ENCODE data around the gene PDZD2.

PDZD2 gene

DNA sequence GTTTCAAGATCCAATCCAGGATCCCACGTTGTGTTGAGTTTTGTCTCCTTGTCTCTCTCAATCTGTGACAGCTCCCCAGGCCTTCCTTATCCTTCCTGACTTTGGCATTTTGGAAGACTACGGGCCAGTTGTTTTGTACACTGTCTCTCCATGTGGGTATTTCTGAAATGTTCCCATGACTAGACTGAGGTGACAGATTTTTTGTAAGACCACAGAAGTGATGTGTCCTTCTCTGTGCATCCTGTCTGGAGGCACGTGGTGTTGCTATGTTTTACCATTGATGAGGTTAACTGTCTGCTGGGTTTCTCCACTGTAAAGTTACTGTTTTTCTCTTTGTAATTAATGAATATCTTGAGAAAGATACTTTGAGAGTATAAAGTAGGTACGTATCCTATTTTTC, 15.7 kb upstream of the PDZD2 start:
- no peaks in the 10 kb centered on the region for H3K36me3 ChIP-seq (ENCODE audit: insufficient read depth, insufficient read length, low read length)
- no peak overlapping the region for H3K4me3 ChIP-seq (ENCODE audit: insufficient read length, low read depth)
- no peak for DNase-seq (ENCODE audit: low read depth, low spot score)
- H3K9me3 ChIP-seq (ENCODE audit: insufficient read depth, low read length) = no peaks in the 10 kb centered on the region
- no peak overlapping the region for H3K9ac ChIP-seq (ENCODE audit: insufficient read length, low read depth)
- TF ChIP-seq ZNF274 (IDR thresholded peaks at IDR 0.05; ENCODE audit: low read depth, low read length) (no peak), YY1 (IDR thresholded peaks at IDR 0.05; ENCODE audit: insufficient read depth, insufficient read length) (no peak), SUZ12 (IDR thresholded peaks at IDR 0.05; ENCODE audit: extremely low read depth, insufficient read depth, insufficient read length) (no peak)
- no peaks in the 10 kb centered on the region for H3K27me3 ChIP-seq (ENCODE audit: insufficient read depth, insufficient read length)
- peaks cover 2% of the 10 kb centered on the region for H3K4me1 ChIP-seq (ENCODE audit: insufficient read depth, insufficient read length)

DNA sequence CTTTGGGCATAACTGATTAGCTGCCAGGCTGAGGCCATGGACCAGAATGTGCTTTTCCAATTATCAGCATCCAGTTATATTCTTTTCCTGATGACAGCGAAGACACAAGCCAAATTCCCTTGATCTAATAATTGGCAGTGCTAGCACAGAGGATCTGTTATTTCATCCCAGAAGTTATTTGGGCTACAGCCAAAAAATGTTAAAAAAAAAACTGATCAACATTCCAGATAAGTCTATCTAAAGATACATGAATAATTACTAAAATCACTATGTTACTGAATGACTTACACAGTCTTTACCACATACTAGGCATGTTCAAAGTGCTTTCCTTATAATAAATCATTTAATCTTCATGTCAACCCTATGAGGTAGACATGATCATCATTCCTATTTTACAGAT, 13.5 kb upstream of the PDZD2 start:
- Histone ChIP-seq H3K9me3 (ENCODE audit: insufficient read depth, low read length) (no peaks in the 10 kb centered on the region), H3K27me3 (ENCODE audit: insufficient read depth, insufficient read length) (no peaks in the 10 kb centered on the region)
- TF ChIP-seq YY1 (IDR thresholded peaks at IDR 0.05; ENCODE audit: insufficient read depth, insufficient read length) = no peak
- TF ChIP-seq ZNF274 (IDR thresholded peaks at IDR 0.05; ENCODE audit: low read depth, low read length) = no peak
- TF ChIP-seq SUZ12 (IDR thresholded peaks at IDR 0.05; ENCODE audit: extremely low read depth, insufficient read depth, insufficient read length) = no peak

DNA sequence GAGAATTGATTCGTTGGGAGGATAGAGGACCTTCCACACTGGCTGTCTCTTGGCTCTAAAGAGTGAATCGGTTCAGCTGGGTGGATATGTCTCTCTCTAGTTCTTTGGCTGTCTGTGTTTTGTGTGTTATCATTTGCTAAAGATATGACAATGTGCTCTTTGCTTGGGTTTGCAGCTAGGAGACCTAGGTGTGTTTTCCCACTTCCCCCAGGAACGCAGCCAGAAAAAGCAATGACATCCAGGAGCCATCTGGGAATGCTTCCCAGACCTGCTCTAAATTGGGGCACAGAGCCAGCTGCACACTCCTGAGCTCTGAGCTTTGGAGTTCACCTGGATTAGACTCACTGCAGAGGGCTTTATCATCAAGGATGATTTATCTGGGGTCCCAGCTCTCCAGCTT, 12.8 kb upstream of the PDZD2 start:
- Histone ChIP-seq H3K27me3 (ENCODE audit: insufficient read depth, insufficient read length) (no peaks in the 10 kb centered on the region), H3K9me3 (ENCODE audit: insufficient read depth, low read length) (no peaks in the 10 kb centered on the region), H3K9ac (ENCODE audit: insufficient read length, low read depth) (no peak overlapping the region), H3K4me1 (ENCODE audit: insufficient read depth, insufficient read length) (no peaks in the 10 kb centered on the region), H3K4me3 (ENCODE audit: insufficient read length, low read depth) (no peak overlapping the region), H3K36me3 (ENCODE audit: insufficient read depth, insufficient read length, low read length) (no peaks in the 10 kb centered on the region)
- DNase-seq (ENCODE audit: low read depth, low spot score) = no peak
- TF ChIP-seq SUZ12 (IDR thresholded peaks at IDR 0.05; ENCODE audit: extremely low read depth, insufficient read depth, insufficient read length) (no peak), ZNF274 (IDR thresholded peaks at IDR 0.05; ENCODE audit: low read depth, low read length) (no peak), YY1 (IDR thresholded peaks at IDR 0.05; ENCODE audit: insufficient read depth, insufficient read length) (no peak)

More for the DNA sequence above, 13.5 kb upstream of the PDZD2 start:
- Histone ChIP-seq H3K4me1 (ENCODE audit: insufficient read depth, insufficient read length) (no peaks in the 10 kb centered on the region), H3K4me3 (ENCODE audit: insufficient read length, low read depth) (no peak overlapping the region), H3K9ac (ENCODE audit: insufficient read length, low read depth) (no peak overlapping the region), H3K36me3 (ENCODE audit: insufficient read depth, insufficient read length, low read length) (no peaks in the 10 kb centered on the region)
- no peak for DNase-seq (ENCODE audit: low read depth, low spot score)

DNA sequence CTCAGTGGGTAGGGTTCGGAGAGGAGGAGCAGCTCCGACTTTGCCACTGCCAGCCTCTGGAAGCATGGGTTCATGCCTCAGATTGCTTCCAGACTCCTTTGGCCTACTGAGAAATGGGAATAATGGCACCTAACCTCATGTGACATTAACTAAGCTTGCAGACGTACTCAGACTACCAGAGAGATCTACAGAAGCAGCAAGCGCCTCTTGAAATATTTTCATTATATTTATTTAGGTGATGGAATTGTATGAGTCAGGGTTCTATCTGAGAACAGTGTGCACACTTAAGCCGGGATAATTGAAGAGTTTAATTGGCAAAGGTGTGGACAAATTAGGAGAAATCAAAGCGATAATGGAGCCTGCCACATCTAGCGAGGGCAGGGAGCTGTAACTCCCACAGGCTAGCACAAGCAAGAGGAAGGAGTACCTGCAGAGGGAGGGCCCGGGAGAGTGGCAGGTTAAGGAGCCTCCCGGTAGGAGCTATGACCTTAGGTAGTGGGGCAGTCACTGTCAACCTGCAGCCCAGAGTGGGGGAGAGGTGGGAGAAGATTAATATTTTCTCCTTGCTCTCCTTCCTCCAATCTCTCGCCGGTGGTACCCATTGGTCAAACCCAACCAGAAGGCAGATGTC, 12.2 kb upstream of the PDZD2 start:
- no peak for DNase-seq (ENCODE audit: low read depth, low spot score)
- Histone ChIP-seq H3K9ac (ENCODE audit: insufficient read length, low read depth) (no peak overlapping the region), H3K9me3 (ENCODE audit: insufficient read depth, low read length) (no peaks in the 10 kb centered on the region), H3K27me3 (ENCODE audit: insufficient read depth, insufficient read length) (no peaks in the 10 kb centered on the region), H3K36me3 (ENCODE audit: insufficient read depth, insufficient read length, low read length) (no peaks in the 10 kb centered on the region), H3K4me3 (ENCODE audit: insufficient read length, low read depth) (no peak overlapping the region), H3K4me1 (ENCODE audit: insufficient read depth, insufficient read length) (no peaks in the 10 kb centered on the region)
- TF ChIP-seq YY1 (IDR thresholded peaks at IDR 0.05; ENCODE audit: insufficient read depth, insufficient read length) (no peak), ZNF274 (IDR thresholded peaks at IDR 0.05; ENCODE audit: low read depth, low read length) (no peak), SUZ12 (IDR thresholded peaks at IDR 0.05; ENCODE audit: extremely low read depth, insufficient read depth, insufficient read length) (no peak)

DNA sequence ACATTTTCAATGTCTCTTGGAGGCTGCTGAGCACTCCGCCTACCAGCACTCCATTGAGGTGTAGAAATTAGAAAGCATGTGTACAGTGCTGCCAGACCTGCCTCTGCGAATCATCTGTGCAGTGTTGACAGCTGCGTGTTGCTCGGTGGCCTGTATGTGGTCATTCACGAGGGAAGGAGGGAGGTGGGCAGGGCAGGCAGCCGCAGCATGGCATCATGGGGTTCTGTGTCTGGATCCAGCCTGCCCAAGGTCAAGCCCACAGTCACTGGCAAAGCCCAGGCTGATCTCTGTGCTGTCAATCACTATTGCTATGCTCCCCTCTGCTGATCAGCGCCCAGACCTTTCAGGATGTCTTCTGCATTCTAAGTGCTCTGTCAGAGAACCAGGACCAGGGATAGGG, 8.0 kb upstream of the PDZD2 start:
- TF ChIP-seq YY1 (IDR thresholded peaks at IDR 0.05; ENCODE audit: insufficient read depth, insufficient read length) (no peak), SUZ12 (IDR thresholded peaks at IDR 0.05; ENCODE audit: extremely low read depth, insufficient read depth, insufficient read length) (no peak), ZNF274 (IDR thresholded peaks at IDR 0.05; ENCODE audit: low read depth, low read length) (no peak)
- Histone ChIP-seq H3K4me1 (ENCODE audit: insufficient read depth, insufficient read length) (no peaks in the 10 kb centered on the region), H3K36me3 (ENCODE audit: insufficient read depth, insufficient read length, low read length) (no peaks in the 10 kb centered on the region), H3K9me3 (ENCODE audit: insufficient read depth, low read length) (no peaks in the 10 kb centered on the region), H3K4me3 (ENCODE audit: insufficient read length, low read depth) (no peak overlapping the region), H3K9ac (ENCODE audit: insufficient read length, low read depth) (no peak overlapping the region), H3K27me3 (ENCODE audit: insufficient read depth, insufficient read length) (no peaks in the 10 kb centered on the region)
- DNase-seq (ENCODE audit: low read depth, low spot score) = no peak

DNA sequence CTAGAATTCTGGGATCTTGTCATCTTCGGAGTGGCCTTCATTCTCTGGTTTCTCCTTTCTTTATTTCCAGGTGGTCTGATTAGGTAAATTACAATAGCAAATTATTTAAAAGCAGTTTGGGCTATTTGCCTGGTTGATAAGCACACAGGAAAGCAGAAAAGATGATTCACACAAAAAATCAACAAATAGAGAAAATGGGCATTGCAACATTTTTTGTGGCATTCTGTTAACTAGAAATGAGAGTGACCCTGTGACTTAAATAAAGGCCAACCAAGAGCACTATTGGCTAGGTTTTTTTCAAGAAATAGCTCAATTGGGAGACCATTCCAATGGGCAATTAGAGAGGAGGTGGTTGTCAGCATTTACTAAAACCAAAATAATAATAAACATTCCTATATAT, 6.5 kb upstream of the PDZD2 start:
- Histone ChIP-seq H3K27me3 (ENCODE audit: insufficient read depth, insufficient read length) (peaks cover under 1% of the 10 kb centered on the region), H3K36me3 (ENCODE audit: insufficient read depth, insufficient read length, low read length) (no peaks in the 10 kb centered on the region), H3K9ac (ENCODE audit: insufficient read length, low read depth) (no peak overlapping the region), H3K4me3 (ENCODE audit: insufficient read length, low read depth) (no peak overlapping the region), H3K9me3 (ENCODE audit: insufficient read depth, low read length) (no peaks in the 10 kb centered on the region), H3K4me1 (ENCODE audit: insufficient read depth, insufficient read length) (no peaks in the 10 kb centered on the region)
- DNase-seq (ENCODE audit: low read depth, low spot score) = no peak
- TF ChIP-seq SUZ12 (IDR thresholded peaks at IDR 0.05; ENCODE audit: extremely low read depth, insufficient read depth, insufficient read length) (no peak), YY1 (IDR thresholded peaks at IDR 0.05; ENCODE audit: insufficient read depth, insufficient read length) (no peak), ZNF274 (IDR thresholded peaks at IDR 0.05; ENCODE audit: low read depth, low read length) (no peak)

DNA sequence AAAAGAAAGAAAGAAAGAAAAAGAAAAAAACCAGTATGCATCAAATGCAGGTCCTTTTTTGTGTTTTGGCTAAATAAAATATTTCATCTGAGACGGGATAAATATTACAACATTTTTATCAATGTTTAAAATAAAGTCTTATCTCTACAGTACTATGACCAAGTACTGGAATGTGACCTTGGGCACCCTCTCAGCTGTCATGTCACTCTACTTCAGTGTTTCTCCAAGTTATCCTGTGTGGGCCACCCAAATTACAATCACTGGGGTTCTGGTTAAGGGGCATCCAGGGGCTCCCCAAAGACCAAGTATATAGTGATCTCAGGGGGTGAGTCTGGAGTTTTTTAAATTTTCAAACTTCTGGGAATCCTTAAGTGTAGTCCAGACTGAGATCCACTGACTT, 3.5 kb upstream of the PDZD2 start:
- H3K4me1 ChIP-seq (ENCODE audit: insufficient read depth, insufficient read length) = peaks cover 4% of the 10 kb centered on the region
- TF ChIP-seq SUZ12 (IDR thresholded peaks at IDR 0.05; ENCODE audit: extremely low read depth, insufficient read depth, insufficient read length) = no peak
- no peak for TF ChIP-seq ZNF274 (IDR thresholded peaks at IDR 0.05; ENCODE audit: low read depth, low read length)
- TF ChIP-seq YY1 (IDR thresholded peaks at IDR 0.05; ENCODE audit: insufficient read depth, insufficient read length) = no peak
- H3K9me3 ChIP-seq (ENCODE audit: insufficient read depth, low read length) = no peaks in the 10 kb centered on the region
- H3K9ac ChIP-seq (ENCODE audit: insufficient read length, low read depth) = no peak overlapping the region
- no peak overlapping the region for H3K4me3 ChIP-seq (ENCODE audit: insufficient read length, low read depth)
- H3K27me3 ChIP-seq (ENCODE audit: insufficient read depth, insufficient read length) = peaks cover 19% of the 10 kb centered on the region
- no peaks in the 10 kb centered on the region for H3K36me3 ChIP-seq (ENCODE audit: insufficient read depth, insufficient read length, low read length)
- DNase-seq (ENCODE audit: low read depth, low spot score) = no peak

Data from NT2/D1 (cell line).